ENCODE data around the gene NUBP1. TPM values are rescaled to one million over a fixed set of nuclear protein-coding genes. Genes with fewer than 3 reads are reported as not detected.
A peak's percentile ranks its signal among the peaks of the same experiment; 100 is the strongest.

Gene NUBP1
- total RNA-seq (10 to 100 TPM; 24.0 to 30.0 (median 25.5) TPM), polyA plus RNA-seq (10 to 100 TPM; 32.7 to 48.3 TPM), total RNA-seq (18.4 reads per million, percentile 48 among the genes with 10 or more reads in this experiment)

GRCh38 chr16:10743610-10744369 lies at the start of gene NUBP1:
Gene NUBP1 (plus strand): TSS chr16:10743842. CDS start chr16:10743864, 22 bp downstream.
- intact Hi-C loops (cut with micrococcal nuclease), result loop anchor here (1.0 to 10.0 kb wide), 15 partner anchors 134 to 1946 kb away; partner anchors contain the start of genes ATF7IP2 (in 2 of the 2), CARHSP1 (in 2 of the 2), CLEC16A (in 2 of the 2) and GSPT1 (in 2 of the 2)

GRCh38 chr16:10693889-10694288 lies 49.8 kb upstream of the NUBP1 start:
- intact Hi-C loops (cut with micrococcal nuclease), result no loop called here

More at GRCh38 chr16:10743610-10744369, at the start of gene NUBP1:
- H3K27me3 ChIP-seq (ENCODE audit: control insufficient read depth in 2 of 2, insufficient read depth in 2 of 2, low read length in 2 of 2), result no peaks in the 10 kb centered on the region
- peak within 1 kb of the TSS; percentile 74 for H3K4me3 ChIP-seq (ENCODE audit: low read length)
- H3K4me1 ChIP-seq (ENCODE audit: control insufficient read depth in 2 of 2, insufficient read depth in 2 of 2, low read length in 2 of 2), result peaks cover 7 to 10% of the 10 kb centered on the region in 2 donors
- Mint-ChIP-seq H3K4me3 (peak within 1 kb of the TSS; percentile 84 to 99 (median 95)), H3K4me1 (peaks cover 15 to 48% (median 27%) of the 10 kb centered on the region in 7 donors), H3K27me3 (peaks cover 0 to 2% (median 0%) of the 10 kb centered on the region in 5 donors), H3K9me3 (no peaks in the 10 kb centered on the region), H3K36me3 (peaks cover 0 to 24% (median 11%) of the 10 kb centered on the region in 5 donors), H3K27ac (peak within 1 kb of the TSS; percentile 98 to 100 (median 99))
- POLR2A ChIA-PET, result interaction anchor here (0.6 to 1.7 kb wide), 8 partner anchors 9 to 1784 kb away, joined by 3 to 10 read pairs (median 4); partner anchors contain the start of genes ATF7IP2, CLEC16A, DEXI and HAPSTR1
- ATAC-seq (peak; percentile 98), DNase-seq (peak; percentile 97 to 99 (median 99))
- peak within 1 kb of the TSS; percentile 92 for H3K27ac ChIP-seq (ENCODE audit: low read depth, low read length)
- H3K36me3 ChIP-seq (ENCODE audit: control insufficient read depth in 2 of 3, insufficient read depth in 3 of 3, low read length in 3 of 3), result peaks cover 0 to 21% (median 6%) of the 10 kb centered on the region in 3 experiments
- CTCF ChIA-PET, result interaction anchor here (0.6 kb wide), 2 partner anchors 222 to 414 kb away, joined by 3 to 5 read pairs; no protein-coding TSS in a partner anchor
- no peaks in the 10 kb centered on the region for H3K9me3 ChIP-seq (ENCODE audit: control insufficient read depth in 2 of 3, low read length in 3 of 3)

GRCh38 chr16:10694306-10694705 lies 49.3 kb upstream of the NUBP1 start:
- Histone ChIP-seq H3K36me3 (ENCODE audit: control insufficient read depth in 2 of 3, insufficient read depth in 3 of 3, low read length in 3 of 3) (no peaks in the 10 kb centered on the region), H3K9me3 (ENCODE audit: control insufficient read depth in 2 of 3, low read length in 3 of 3) (no peaks in the 10 kb centered on the region), H3K4me1 (ENCODE audit: control insufficient read depth in 2 of 2, insufficient read depth in 2 of 2, low read length in 2 of 2) (no peaks in the 10 kb centered on the region), H3K27me3 (ENCODE audit: control insufficient read depth in 2 of 2, insufficient read depth in 2 of 2, low read length in 2 of 2) (peaks cover 0 to 3% of the 10 kb centered on the region in 2 donors), H3K27ac (ENCODE audit: low read depth, low read length) (no peak overlapping the region), H3K4me3 (ENCODE audit: low read length) (no peak overlapping the region)
- ATAC-seq, result no peak
- intact Hi-C loops (cut with micrococcal nuclease), result no loop called here
- ChIA-PET POLR2A (no interaction called here), CTCF (no interaction called here)
- peaks cover 0 to 5% (median 0%) of the 10 kb centered on the region in 11 donors for H3K9me3 Mint-ChIP-seq
- no peak for DNase-seq
- H3K27ac Mint-ChIP-seq, result no peak overlapping the region
- peaks cover 0 to 43% (median 27%) of the 10 kb centered on the region in 5 donors for H3K27me3 Mint-ChIP-seq
- H3K36me3 Mint-ChIP-seq, result no peaks in the 10 kb centered on the region
- no peak overlapping the region for H3K4me3 Mint-ChIP-seq
- no peaks in the 10 kb centered on the region for H3K4me1 Mint-ChIP-seq

More at GRCh38 chr16:10693889-10694288, 49.8 kb upstream of the NUBP1 start:
- H3K36me3 Mint-ChIP-seq, result no peaks in the 10 kb centered on the region
- Histone ChIP-seq H3K4me1 (ENCODE audit: control insufficient read depth in 2 of 2, insufficient read depth in 2 of 2, low read length in 2 of 2) (no peaks in the 10 kb centered on the region), H3K4me3 (ENCODE audit: low read length) (no peak overlapping the region), H3K36me3 (ENCODE audit: control insufficient read depth in 2 of 3, insufficient read depth in 3 of 3, low read length in 3 of 3) (no peaks in the 10 kb centered on the region), H3K27ac (ENCODE audit: low read depth, low read length) (no peak overlapping the region), H3K27me3 (ENCODE audit: control insufficient read depth in 2 of 2, insufficient read depth in 2 of 2, low read length in 2 of 2) (peaks cover 0 to 3% of the 10 kb centered on the region in 2 donors), H3K9me3 (ENCODE audit: control insufficient read depth in 2 of 3, low read length in 3 of 3) (no peaks in the 10 kb centered on the region)
- CTCF ChIA-PET, result no interaction called here
- no peak overlapping the region for H3K4me3 Mint-ChIP-seq
- H3K9me3 Mint-ChIP-seq, result peaks cover 0 to 5% (median 0%) of the 10 kb centered on the region in 11 donors
- ATAC-seq, result no peak
- peaks cover 0 to 43% (median 27%) of the 10 kb centered on the region in 5 donors for H3K27me3 Mint-ChIP-seq
- POLR2A ChIA-PET, result no interaction called here
- no peak for DNase-seq
- no peaks in the 10 kb centered on the region for H3K4me1 Mint-ChIP-seq
- H3K27ac Mint-ChIP-seq, result no peak overlapping the region

GRCh38 chr16:10694830-10695229 lies 48.8 kb upstream of the NUBP1 start, which contains the start of gene TEKT5:
Gene TEKT5 (minus strand): TSS chr16:10694930. CDS start chr16:10694873, 57 bp downstream.
- H3K27me3 Mint-ChIP-seq, result peaks cover 0 to 40% (median 27%) of the 10 kb centered on the region in 5 donors

GRCh38 chr16:10699756-10700155 lies 43.9 kb upstream of the NUBP1 start:
- Histone ChIP-seq H3K36me3 (ENCODE audit: control insufficient read depth in 2 of 3, insufficient read depth in 3 of 3, low read length in 3 of 3) (no peaks in the 10 kb centered on the region), H3K27ac (ENCODE audit: low read depth, low read length) (no peak overlapping the region), H3K4me1 (ENCODE audit: control insufficient read depth in 2 of 2, insufficient read depth in 2 of 2, low read length in 2 of 2) (no peaks in the 10 kb centered on the region), H3K27me3 (ENCODE audit: control insufficient read depth in 2 of 2, insufficient read depth in 2 of 2, low read length in 2 of 2) (peaks cover 0 to 3% of the 10 kb centered on the region in 2 donors), H3K4me3 (ENCODE audit: low read length) (no peak overlapping the region), H3K9me3 (ENCODE audit: control insufficient read depth in 2 of 3, low read length in 3 of 3) (no peaks in the 10 kb centered on the region)
- peaks cover 0 to 7% (median 0%) of the 10 kb centered on the region in 5 donors for H3K27me3 Mint-ChIP-seq
- ATAC-seq (no peak), DNase-seq (no peak)
- intact Hi-C loops (cut with micrococcal nuclease), result no loop called here
- peaks cover 0 to 3% (median 0%) of the 10 kb centered on the region in 11 donors for H3K9me3 Mint-ChIP-seq
- POLR2A ChIA-PET, result no interaction called here
- H3K27ac Mint-ChIP-seq, result no peak overlapping the region
- CTCF ChIA-PET, result no interaction called here
- H3K36me3 Mint-ChIP-seq, result no peaks in the 10 kb centered on the region
- H3K4me1 Mint-ChIP-seq, result no peaks in the 10 kb centered on the region
- H3K4me3 Mint-ChIP-seq, result no peak overlapping the region

More at GRCh38 chr16:10694830-10695229, 48.8 kb upstream of the NUBP1 start, which contains the start of gene TEKT5:
- Mint-ChIP-seq H3K9me3 (peaks cover 0 to 5% (median 0%) of the 10 kb centered on the region in 11 donors), H3K36me3 (no peaks in the 10 kb centered on the region), H3K27ac (no peak within 1 kb of the TSS), H3K4me1 (no peaks in the 10 kb centered on the region), H3K4me3 (no peak within 1 kb of the TSS)
- CTCF ChIA-PET, result no interaction called here
- ATAC-seq, result no peak
- intact Hi-C loops (cut with micrococcal nuclease), result no loop called here
- no peak within 1 kb of the TSS for H3K4me3 ChIP-seq (ENCODE audit: low read length)
- H3K4me1 ChIP-seq (ENCODE audit: control insufficient read depth in 2 of 2, insufficient read depth in 2 of 2, low read length in 2 of 2), result no peaks in the 10 kb centered on the region
- H3K36me3 ChIP-seq (ENCODE audit: control insufficient read depth in 2 of 3, insufficient read depth in 3 of 3, low read length in 3 of 3), result no peaks in the 10 kb centered on the region
- H3K27ac ChIP-seq (ENCODE audit: low read depth, low read length), result no peak within 1 kb of the TSS
- H3K27me3 ChIP-seq (ENCODE audit: control insufficient read depth in 2 of 2, insufficient read depth in 2 of 2, low read length in 2 of 2), result peaks cover 0 to 3% of the 10 kb centered on the region in 2 donors
- POLR2A ChIA-PET, result no interaction called here
- DNase-seq, result no peak
- no peaks in the 10 kb centered on the region for H3K9me3 ChIP-seq (ENCODE audit: control insufficient read depth in 2 of 3, low read length in 3 of 3)

GRCh38 chr16:10708969-10709368 lies 34.7 kb upstream of the NUBP1 start:
- no peak overlapping the region for H3K27ac ChIP-seq (ENCODE audit: low read depth, low read length)
- Mint-ChIP-seq H3K36me3 (no peaks in the 10 kb centered on the region), H3K27ac (no peak overlapping the region), H3K9me3 (peaks cover 0 to 1% (median 0%) of the 10 kb centered on the region in 11 donors), H3K4me3 (no peak overlapping the region), H3K4me1 (no peaks in the 10 kb centered on the region), H3K27me3 (peaks cover 0 to 34% (median 26%) of the 10 kb centered on the region in 5 donors)
- no peak for ATAC-seq
- H3K4me1 ChIP-seq (ENCODE audit: control insufficient read depth in 2 of 2, insufficient read depth in 2 of 2, low read length in 2 of 2), result no peaks in the 10 kb centered on the region
- DNase-seq, result no peak
- ChIA-PET CTCF (no interaction called here), POLR2A (no interaction called here)
- no peaks in the 10 kb centered on the region for H3K27me3 ChIP-seq (ENCODE audit: control insufficient read depth in 2 of 2, insufficient read depth in 2 of 2, low read length in 2 of 2)
- H3K4me3 ChIP-seq (ENCODE audit: low read length), result no peak overlapping the region
- H3K36me3 ChIP-seq (ENCODE audit: control insufficient read depth in 2 of 3, insufficient read depth in 3 of 3, low read length in 3 of 3), result no peaks in the 10 kb centered on the region
- no peaks in the 10 kb centered on the region for H3K9me3 ChIP-seq (ENCODE audit: control insufficient read depth in 2 of 3, low read length in 3 of 3)
- intact Hi-C loops (cut with micrococcal nuclease), result no loop called here

Measured in naive thymus-derived CD4-positive, alpha-beta T cell (primary cell).